Upper lobe of left lung (tissue), 6 donors: Measurements from ENCODE around the gene SLC5A8. TPM values are rescaled to one million over a fixed set of nuclear protein-coding genes. Genes with fewer than 3 reads are reported as not detected.

Experiments
- ATAC-seq, 2 donors: fragments of 200-7000 bp; cut with Tn5 transposase; one replicate each; pipeline ENCODE4 v1.9.1; 2022; ENCODE audit warnings: mild to moderate bottlenecking in 2 of 2, moderate library complexity in 2 of 2; ENCODE audit not compliant: low FRiP score in 2 of 2
- DNase-seq, 2 donors: peaks; one replicate each; pipeline ENCODE4 v3.0.0-alpha.2; 2019 to 2020
- H3K27ac ChIP-seq, 4 donors: fragments of 200-600 bp; sonication (generic); one replicate each; pipeline ENCODE4 v1.5.1; 2016 to 2019
- H3K27me3 ChIP-seq, 4 donors: fragments of 200-600 bp; sonication (generic); one replicate each; pipeline ENCODE4 v1.5.1; 2017 to 2019
- H3K36me3 ChIP-seq, 4 donors: fragments of 200-600 bp; sonication (generic); one replicate each; pipeline ENCODE4 v1.5.1; 2016 to 2019
- H3K4me1 ChIP-seq, 4 donors: fragments of 200-600 bp; sonication (generic); one replicate each; pipeline ENCODE4 v1.5.1; 2018 to 2019
- H3K4me3 ChIP-seq, 4 donors: fragments of 200-600 bp; sonication (generic); one replicate each; pipeline ENCODE4 v1.5.1; 2017 to 2019; ENCODE audit warnings: mild to moderate bottlenecking in 2 of 4, moderate library complexity in 1 of 4
- H3K9me3 ChIP-seq, 4 donors: fragments of 200-600 bp; sonication (generic); one replicate each; pipeline ENCODE4 v1.5.1; 2018 to 2019
- CTCF ChIP-seq, 6 experiments: fragments of 450-650 bp in 4 of 6; fragments of 200-600 bp in 2 of 6; sonication (generic) in 2 of 6; IDR thresholded peaks; one replicate each; pipeline ENCODE4 v1.5.1; 2016 to 2019; ENCODE audit warnings: antibody characterized with exemption in 6 of 6
- EP300 ChIP-seq, 4 donors: sonication (generic); formaldehyde crosslinking; IDR thresholded peaks; one replicate each; pipeline ENCODE4 v1.5.1; 2017; ENCODE audit warnings: antibody characterized with exemption in 4 of 4, control low read depth in 2 of 4
- POLR2A ChIP-seq, 4 donors: fragments of 450-650 bp; IDR thresholded peaks; one replicate each; pipeline ENCODE4 v1.5.1; 2016 to 2017; ENCODE audit warnings: antibody characterized with exemption in 4 of 4, mild to moderate bottlenecking in 2 of 4
- POLR2AphosphoS5 ChIP-seq, 2 donors: sonication (generic); formaldehyde crosslinking; IDR thresholded peaks; one replicate each; pipeline ENCODE4 v1.5.1; 2017; ENCODE audit warnings: antibody characterized with exemption in 2 of 2
- WGBS, 2 donors: methylation state at CpG; one replicate each; pipeline ENCODE4 v1.1.5; 2017 to 2018; 5-methylcytosine and 5-hydroxymethylcytosine counted together
- total RNA-seq, 6 donors: library from RNA; depleted of rRNA in 4 of 6; stranded (reverse); fragments of >200 nt in 4 of 6; gene quantifications; one replicate each; pipeline versions ENCODE4 v1.1.0 to v1.2.1, GENCODE V29; 2016 to 2021
- donor health status: DM: no; HTN: no; CAD: no; lungs with moderate emphysema.
- donor health status: DM: no; HTN: yes; CAD: no; lungs with severe emphysema.

Gene SLC5A8
- total RNA-seq, 6 donors from 2014 or later: 2.1 to 8.8 (median 7.2) TPM; not detected in 1

GRCh38 chr12:101230547-101230946 is 20.5 kb upstream of the SLC5A8 start:
- ATAC-seq: peak; percentile 34 to 65
- Histone ChIP-seq H3K4me3 (no peak overlapping the region), H3K4me1 (peaks cover 0 to 5% (median 0%) of the 10 kb centered on the region in 4 donors), H3K36me3 (no peaks in the 10 kb centered on the region), H3K27ac (peak overlapping the region in 2 of 4 donors; percentile 10 to 54), H3K27me3 (no peaks in the 10 kb centered on the region), H3K9me3 (no peaks in the 10 kb centered on the region)
- no peak for TF ChIP-seq CTCF (IDR thresholded peaks at IDR 0.05)
- no peak for TF ChIP-seq POLR2AphosphoS5 (IDR thresholded peaks at IDR 0.05)
- TF ChIP-seq POLR2A (IDR thresholded peaks at IDR 0.05): no peak
- 57 to 64% methylated on average over 5 of the region's 5 CpGs for WGBS, 2 donors
- no peak for DNase-seq

GRCh38 chr12:101229841-101230241 is 19.8 kb upstream of the SLC5A8 start:
- WGBS, 2 donors: 68 to 70% methylated on average over 7 of the region's 7 CpGs
- ATAC-seq: peak; percentile 60 to 82
- H3K36me3 ChIP-seq: no peaks in the 10 kb centered on the region
- DNase-seq: peak in 1 of 2 donors; percentile 66
- peak overlapping the region in 2 of 4 donors; percentile 10 to 54 for H3K27ac ChIP-seq
- H3K4me3 ChIP-seq: no peak overlapping the region
- TF ChIP-seq POLR2AphosphoS5 (IDR thresholded peaks at IDR 0.05) (no peak), EP300 (IDR thresholded peaks at IDR 0.05) (peak in 1 of 4 donors; percentile 64), POLR2A (IDR thresholded peaks at IDR 0.05) (no peak), CTCF (IDR thresholded peaks at IDR 0.05) (no peak)
- H3K4me1 ChIP-seq: peaks cover 0 to 5% (median 0%) of the 10 kb centered on the region in 4 donors
- H3K9me3 ChIP-seq: no peaks in the 10 kb centered on the region
- H3K27me3 ChIP-seq: no peaks in the 10 kb centered on the region

- no peaks in the 10 kb centered on the region for H3K36me3 ChIP-seq
- H3K27me3 ChIP-seq: no peaks in the 10 kb centered on the region
- TF ChIP-seq EP300 (IDR thresholded peaks at IDR 0.05) (no peak), CTCF (IDR thresholded peaks at IDR 0.05) (no peak), POLR2A (IDR thresholded peaks at IDR 0.05) (no peak), POLR2AphosphoS5 (IDR thresholded peaks at IDR 0.05) (no peak)
- WGBS, 2 donors: 19 to 27% methylated on average over 1 of the region's 1 CpG
- ATAC-seq (no peak), DNase-seq (no peak)
- no peak overlapping the region for H3K27ac ChIP-seq
- H3K4me3 ChIP-seq: no peak overlapping the region
- H3K9me3 ChIP-seq: no peaks in the 10 kb centered on the region
- no peaks in the 10 kb centered on the region for H3K4me1 ChIP-seq
Observed at GRCh38 chr12:101221301-101221700, 11.3 kb upstream of the SLC5A8 start.

- Histone ChIP-seq H3K4me1 (no peaks in the 10 kb centered on the region), H3K27me3 (no peaks in the 10 kb centered on the region), H3K4me3 (no peak overlapping the region), H3K27ac (no peak overlapping the region), H3K9me3 (no peaks in the 10 kb centered on the region), H3K36me3 (no peaks in the 10 kb centered on the region)
- WGBS, 2 donors: 93 to 95% methylated on average over 2 of the region's 2 CpGs
- ATAC-seq (no peak), DNase-seq (no peak)
- no peak for TF ChIP-seq EP300 (IDR thresholded peaks at IDR 0.05)
- no peak for TF ChIP-seq POLR2A (IDR thresholded peaks at IDR 0.05)
Observed at GRCh38 chr12:101216810-101217209, 6.8 kb upstream of the SLC5A8 start.

GRCh38 chr12:101207086-101207780 is 2.8 kb downstream of the SLC5A8 start:
- Histone ChIP-seq H3K27me3 (peaks cover 0 to 8% (median 0%) of the 10 kb centered on the region in 4 donors), H3K9me3 (no peaks in the 10 kb centered on the region), H3K36me3 (no peaks in the 10 kb centered on the region), H3K27ac (no peak overlapping the region), H3K4me1 (peaks cover 0 to 10% (median 0%) of the 10 kb centered on the region in 4 donors), H3K4me3 (peak overlapping the region in 1 of 4 donors; percentile 50)
- no peak for ATAC-seq
- no peak for DNase-seq
- TF ChIP-seq CTCF (IDR thresholded peaks at IDR 0.05) (no peak), POLR2AphosphoS5 (IDR thresholded peaks at IDR 0.05) (no peak), EP300 (IDR thresholded peaks at IDR 0.05) (no peak), POLR2A (IDR thresholded peaks at IDR 0.05) (no peak)
- WGBS, 2 donors: 57 to 87% methylated on average over 5 of the region's 5 CpGs
